ENCODE data around the gene C1orf21.

Gene C1orf21

GRCh38 chr1:184555665-184556641, 169.1 kb downstream of the C1orf21 start:
- DNase-seq (ENCODE audit: low read depth in 2 of 2): no peak

- no peak for DNase-seq (ENCODE audit: low read depth in 2 of 2)
Measured at GRCh38 chr1:184556665-184557064, 169.8 kb downstream of the C1orf21 start.

- no peak for DNase-seq (ENCODE audit: low read depth in 2 of 2)
Measured at GRCh38 chr1:184557423-184558347, 170.9 kb downstream of the C1orf21 start.

- DNase-seq (ENCODE audit: low read depth in 2 of 2): no peak
Measured at GRCh38 chr1:184558691-184559090, 171.9 kb downstream of the C1orf21 start.

- no peak for DNase-seq (ENCODE audit: low read depth in 2 of 2)
Measured at GRCh38 chr1:184559117-184559713, 172.4 kb downstream of the C1orf21 start.

GRCh38 chr1:184562806-184563205, 176.0 kb downstream of the C1orf21 start:
- DNase-seq (ENCODE audit: low read depth in 2 of 2): no peak

GRCh38 chr1:184563308-184563707, 176.5 kb downstream of the C1orf21 start:
- no peak for DNase-seq (ENCODE audit: low read depth in 2 of 2)

GRCh38 chr1:184567009-184567408, 180.2 kb downstream of the C1orf21 start:
- DNase-seq (ENCODE audit: low read depth in 2 of 2): no peak

- DNase-seq (ENCODE audit: low read depth in 2 of 2): no peak
Measured at GRCh38 chr1:184567637-184568036, 180.8 kb downstream of the C1orf21 start.

- no peak for DNase-seq (ENCODE audit: low read depth in 2 of 2)
Measured at GRCh38 chr1:184568148-184568547, 181.3 kb downstream of the C1orf21 start.

GRCh38 chr1:184569106-184569505, 182.3 kb downstream of the C1orf21 start:
- DNase-seq (ENCODE audit: low read depth in 2 of 2): no peak

GRCh38 chr1:184574588-184574987, 187.8 kb downstream of the C1orf21 start:
- no peak for DNase-seq (ENCODE audit: low read depth in 2 of 2)

GRCh38 chr1:184576822-184577221, 190.0 kb downstream of the C1orf21 start:
- no peak for DNase-seq (ENCODE audit: low read depth in 2 of 2)

GRCh38 chr1:184577319-184577718, 190.5 kb downstream of the C1orf21 start:
- no peak for DNase-seq (ENCODE audit: low read depth in 2 of 2)

GRCh38 chr1:184582411-184582810, 195.6 kb downstream of the C1orf21 start:
- no peak for DNase-seq (ENCODE audit: low read depth in 2 of 2)

GRCh38 chr1:184583849-184584248, 197.0 kb downstream of the C1orf21 start:
- no peak for DNase-seq (ENCODE audit: low read depth in 2 of 2)

GRCh38 chr1:184588701-184589100, 201.9 kb downstream of the C1orf21 start:
- no peak for DNase-seq (ENCODE audit: low read depth in 2 of 2)

- no peak for DNase-seq (ENCODE audit: low read depth in 2 of 2)
Measured at GRCh38 chr1:184590163-184590750, 203.4 kb downstream of the C1orf21 start.

- DNase-seq (ENCODE audit: low read depth in 2 of 2): no peak
Measured at GRCh38 chr1:184593597-184593996, 206.8 kb downstream of the C1orf21 start.

- DNase-seq (ENCODE audit: low read depth in 2 of 2): no peak
Measured at GRCh38 chr1:184595596-184595995, 208.8 kb downstream of the C1orf21 start.

GRCh38 chr1:184596950-184597645, 210.3 kb downstream of the C1orf21 start:
- no peak for DNase-seq (ENCODE audit: low read depth in 2 of 2)

Measured in stimulated activated CD8-positive, alpha-beta memory T cell treated with anti-CD3 and anti-CD28 coated beads, Interleukin-15, amount 100 ng/mL, for 48 hours (primary cell).